HepG2 (cell line): ENCODE measurements around the gene UNC50. TPM values are rescaled to one million over a fixed set of nuclear protein-coding genes. Genes with fewer than 3 reads are reported as not detected.

Experiments used
- CBFB ChIP-seq: sonication (generic); formaldehyde crosslinking; IDR thresholded peaks from 2 replicates; pipeline ENCODE4 v1.4.0; 2020; ENCODE audit warnings: missing genetic modification reagents
- GLMP ChIP-seq: sonication (generic); formaldehyde crosslinking; IDR thresholded peaks from 2 replicates; pipeline ENCODE4 v1.9.0; 2021; ENCODE audit warnings: missing genetic modification reagents, mild to moderate bottlenecking, borderline replicate concordance
- LCORL ChIP-seq, 2 experiments: fragments of 450-650 bp in 1 of 2; sonication (generic) in 1 of 2; formaldehyde crosslinking in 1 of 2; IDR thresholded peaks; 2 replicates each; pipeline versions ENCODE4 v1.5.0 to v1.6.1; 2017 to 2020; ENCODE audit warnings: antibody characterized with exemption in 1 of 2, missing genetic modification reagents in 1 of 2
- MIER2 ChIP-seq: IDR thresholded peaks from 2 replicates; pipeline ENCODE4 v1.6.1; 2016; ENCODE audit warnings: missing biosample characterization, missing genetic modification reagents
- NFIC ChIP-seq: IDR thresholded peaks from 2 replicates; pipeline ENCODE4 v1.6.1; 2012; ENCODE audit warnings: mild to moderate bottlenecking, low read length, inconsistent platforms
- NR2C2 ChIP-seq: sonication (generic); formaldehyde crosslinking; IDR thresholded peaks from 2 replicates; pipeline ENCODE4 v1.4.0; 2020; ENCODE audit warnings: missing genetic modification reagents, mild to moderate bottlenecking, moderate library complexity, borderline replicate concordance
- PHF21A ChIP-seq: sonication (generic); formaldehyde crosslinking; IDR thresholded peaks from 2 replicates; pipeline ENCODE4 v1.5.0; 2020; ENCODE audit warnings: mild to moderate bottlenecking, missing genetic modification reagents
- SAP130 ChIP-seq: IDR thresholded peaks from 2 replicates; pipeline ENCODE4 v1.6.1; 2016; ENCODE audit warnings: low read depth
- SMAD3 ChIP-seq: sonication (generic); formaldehyde crosslinking; IDR thresholded peaks from 2 replicates; pipeline ENCODE4 v1.4.0; 2020; ENCODE audit warnings: missing genetic modification reagents
- SMC3 ChIP-seq: IDR thresholded peaks from 2 replicates; pipeline ENCODE4 v1.6.1; 2011; ENCODE audit warnings: low read length, improper control_type of control experiment
- SPEN ChIP-seq: sonication (generic); formaldehyde crosslinking; IDR thresholded peaks from 2 replicates; pipeline ENCODE4 v1.5.1; 2020; ENCODE audit warnings: low read depth, mild to moderate bottlenecking, missing genetic modification reagents
- TAF1 ChIP-seq: sonication (generic); formaldehyde crosslinking; IDR thresholded peaks from 2 replicates; pipeline ENCODE4 v1.4.0; 2020; ENCODE audit warnings: missing genetic modification reagents
- THAP9 ChIP-seq: sonication (generic); formaldehyde crosslinking; IDR thresholded peaks from 2 replicates; pipeline ENCODE4; 2020; ENCODE audit warnings: missing genetic modification reagents, mild to moderate bottlenecking, borderline replicate concordance
- TRAFD1 ChIP-seq: sonication (generic); formaldehyde crosslinking; IDR thresholded peaks from 2 replicates; pipeline ENCODE4 v1.5.1; 2020; ENCODE audit warnings: missing genetic modification reagents, mild to moderate bottlenecking, borderline replicate concordance
- ZBTB34 ChIP-seq: sonication (generic); formaldehyde crosslinking; IDR thresholded peaks from 2 replicates; pipeline ENCODE4 v1.8.0; 2022; ENCODE audit warnings: mild to moderate bottlenecking, missing genetic modification reagents
- ZBTB49 ChIP-seq: sonication (generic); formaldehyde crosslinking; IDR thresholded peaks from 2 replicates; pipeline ENCODE4 v1.4.0; 2020; ENCODE audit warnings: missing genetic modification reagents, borderline replicate concordance
- ZNF543 ChIP-seq: sonication (generic); formaldehyde crosslinking; IDR thresholded peaks from 2 replicates; pipeline ENCODE4 v1.4.0; 2020; ENCODE audit warnings: mild to moderate bottlenecking, missing genetic modification reagents
- ZNF7 ChIP-seq: IDR thresholded peaks from 2 replicates; pipeline ENCODE4 v1.6.1; 2016; ENCODE audit warnings: missing biosample characterization, missing genetic modification reagents
- ZNF776 ChIP-seq: sonication (generic); formaldehyde crosslinking; IDR thresholded peaks from 2 replicates; pipeline ENCODE4 v1.4.0; 2020; ENCODE audit warnings: mild to moderate bottlenecking, missing genetic modification reagents
- ZNF839 ChIP-seq: sonication (generic); formaldehyde crosslinking; IDR thresholded peaks from 2 replicates; pipeline ENCODE4 v1.4.0; 2020; ENCODE audit warnings: missing genetic modification reagents, mild to moderate bottlenecking, borderline replicate concordance
- polyA plus RNA-seq, 8 experiments: library from polyadenylated mRNA; depleted of rRNA in 3 of 8; stranded (reverse) in 7 of 8; unstranded in 1 of 8; fragments of >200 nt; fragmentation: Illumina TruSeq in 4 of 8; extraction: Trizol in 4 of 8; gene quantifications; 2 replicates each; pipeline versions ENCODE4 v1.2.1 to v1.2.3, GENCODE V29; 2011 to 2016; ENCODE audit warnings: low read depth in 4 of 8, missing spikeins in 1 of 8, mixed read lengths in 1 of 8; ENCODE audit not compliant: insufficient read depth in 1 of 8
- total RNA-seq, 5 experiments: library from RNA; depleted of rRNA; stranded (reverse); fragments of >200 nt; fragmentation: Illumina TruSeq; extraction: Trizol; gene quantifications; 2 replicates each; pipeline ENCODE4 v1.2.3, GENCODE V29; 2016; ENCODE audit warnings: low read depth in 1 of 5

The UNC50 gene
- total and polyA plus RNA-seq, 2 of the 13 experiments (the other 11 are each of a cell fraction or from before 2014, with no cell fraction given) = 92.6 to 95.6 TPM

- no peak for TF ChIP-seq THAP9 (CRISPR knock-in tag)
- TF ChIP-seq ZNF839 (CRISPR knock-in tag) = no peak
- TF ChIP-seq SAP130 (CRISPR knock-in tag) = peak; percentile 17; the same call in 1 of the 2 replicates
- no peak for TF ChIP-seq TAF1 (CRISPR knock-in tag)
- TF ChIP-seq ZBTB34 (CRISPR knock-in tag) = no peak
- no peak for TF ChIP-seq TRAFD1
- 0 out of 2 replicates have a peak, but pooled peaks have one; percentile 68 for TF ChIP-seq SMAD3 (CRISPR knock-in tag)
- no peak for TF ChIP-seq GLMP (CRISPR knock-in tag)
- TF ChIP-seq CBFB (CRISPR knock-in tag) = no peak
- TF ChIP-seq ZNF7 (CRISPR knock-in tag) = no peak
- TF ChIP-seq ZNF543 = no peak
- no peak for TF ChIP-seq NR2C2 (CRISPR knock-in tag)
- peak; percentile 100 for TF ChIP-seq SMC3
- no peak for TF ChIP-seq PHF21A (CRISPR knock-in tag)
- peak; percentile 42; the same call in 1 of the 2 replicates for TF ChIP-seq MIER2 (CRISPR knock-in tag)
- no peak for TF ChIP-seq LCORL (IDR thresholded peaks at IDR 0.05)
- no peak for TF ChIP-seq LCORL (CRISPR knock-in tag; IDR thresholded peaks at IDR 0.05)
- TF ChIP-seq ZNF776 (CRISPR knock-in tag) = no peak
- TF ChIP-seq SPEN (CRISPR knock-in tag) = peak; percentile 51; the same call in 1 of the 2 replicates
- peak; percentile 17; the same call in 1 of the 2 replicates for TF ChIP-seq ZBTB49 (CRISPR knock-in tag)
- TF ChIP-seq NFIC = no peak
Measured at GRCh38 chr2:98649135-98649991, 41.0 kb downstream of the UNC50 start (continued).
